Measurements from ENCODE around the gene PARP1.
"Not testable (repeated sequence)": the region's sequence is repeated elsewhere in the genome, so short reads cannot be mapped to it uniquely, and the experiment has no call there.

Gene PARP1

DNA sequence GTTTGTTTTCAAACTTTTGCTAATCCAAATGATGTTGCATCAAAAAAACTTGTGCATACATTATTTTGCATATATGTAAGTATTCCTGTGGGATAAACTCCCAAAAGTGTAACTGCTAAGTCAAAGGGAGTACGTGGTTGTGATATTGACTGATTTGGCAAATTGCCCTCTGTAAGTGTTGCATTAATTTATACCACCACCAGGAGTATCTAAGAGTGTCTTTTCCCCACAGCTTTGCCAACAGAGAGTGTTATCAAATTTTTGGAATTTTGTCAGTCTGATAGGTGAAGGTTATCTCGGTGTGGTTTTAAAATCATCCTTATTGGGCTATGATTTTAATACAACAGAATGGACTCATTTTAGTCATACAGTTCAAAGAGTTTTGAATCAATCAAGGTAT lies 30.1 kb upstream of the PARP1 start:
- H3K4me1 Mint-ChIP-seq = peaks cover under 1% of the 10 kb centered on the region
- CTCF ChIA-PET = interaction anchor here (1.0 kb wide), 1 partner anchor 14 kb away, joined by 5 read pairs; no protein-coding TSS in a partner anchor

DNA sequence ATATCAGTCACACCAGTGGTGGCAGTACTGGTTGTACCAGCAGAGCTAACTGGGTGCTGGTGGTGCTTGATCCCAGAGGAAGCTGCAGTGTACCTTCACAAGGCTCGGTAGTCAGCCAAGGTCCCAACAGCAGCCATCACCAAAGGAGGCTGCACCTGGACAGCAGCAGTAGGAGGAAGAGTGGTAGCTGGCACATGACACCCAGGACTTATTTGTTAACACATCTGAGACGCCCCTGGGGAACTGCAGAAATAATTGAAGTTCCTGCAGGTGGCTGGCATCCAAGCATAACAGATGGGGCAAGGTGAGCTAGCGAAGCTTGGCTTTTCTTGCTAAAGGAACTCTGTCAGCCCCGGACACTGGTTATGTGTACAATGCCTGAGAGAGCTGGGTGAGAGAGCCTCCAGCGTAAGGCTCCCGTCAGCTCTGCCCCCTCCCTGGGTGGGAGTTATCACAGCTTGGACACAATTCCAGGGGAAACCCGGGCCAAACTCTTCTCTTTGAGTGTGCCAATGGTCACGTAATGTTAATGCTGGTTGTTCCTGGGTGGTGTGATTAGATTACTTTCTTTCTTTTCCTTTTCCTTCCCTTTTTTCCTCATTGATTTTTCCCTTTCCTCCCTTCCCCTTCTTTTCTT lies 29.1 kb upstream of the PARP1 start:
- H3K4me3 Mint-ChIP-seq = no peak overlapping the region
- H3K27ac Mint-ChIP-seq = no peak overlapping the region
- no peaks in the 10 kb centered on the region for H3K9me3 Mint-ChIP-seq
- no peak for DNase-seq
- peaks cover 63% of the 10 kb centered on the region for H3K27me3 Mint-ChIP-seq
- no peaks in the 10 kb centered on the region for H3K4me1 Mint-ChIP-seq
- H3K36me3 Mint-ChIP-seq = no peaks in the 10 kb centered on the region
- CTCF ChIA-PET = no interaction called here

More for the DNA sequence above, 30.1 kb upstream of the PARP1 start:
- Mint-ChIP-seq H3K4me3 (no peak overlapping the region), H3K36me3 (no peaks in the 10 kb centered on the region), H3K9me3 (no peaks in the 10 kb centered on the region), H3K27me3 (peaks cover 60% of the 10 kb centered on the region), H3K27ac (no peak overlapping the region)
- no peak for DNase-seq

DNA sequence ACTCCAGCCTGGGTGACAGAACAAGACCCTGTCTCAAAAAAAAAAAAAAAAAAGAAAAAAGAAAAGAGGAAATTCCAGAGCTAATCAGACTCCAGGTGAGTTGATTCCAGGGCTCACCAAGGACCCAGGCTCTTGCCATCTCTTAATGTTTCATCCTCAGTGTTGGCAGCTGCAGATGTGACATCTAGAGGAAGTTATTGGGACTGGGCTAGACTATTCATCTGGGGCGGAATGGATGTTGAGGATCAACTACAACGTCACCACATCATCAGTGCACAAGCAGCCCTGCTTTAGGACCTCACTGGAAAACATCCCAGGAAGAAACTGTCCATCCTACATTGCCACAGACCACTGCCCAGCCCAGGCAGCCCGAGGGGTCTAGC lies 28.6 kb upstream of the PARP1 start:
- Mint-ChIP-seq H3K4me1 (no peaks in the 10 kb centered on the region), H3K36me3 (no peaks in the 10 kb centered on the region), H3K4me3 (no peak overlapping the region), H3K27me3 (peaks cover 58% of the 10 kb centered on the region), H3K9me3 (no peaks in the 10 kb centered on the region), H3K27ac (no peak overlapping the region)
- CTCF ChIA-PET = no interaction called here
- no peak for DNase-seq

DNA sequence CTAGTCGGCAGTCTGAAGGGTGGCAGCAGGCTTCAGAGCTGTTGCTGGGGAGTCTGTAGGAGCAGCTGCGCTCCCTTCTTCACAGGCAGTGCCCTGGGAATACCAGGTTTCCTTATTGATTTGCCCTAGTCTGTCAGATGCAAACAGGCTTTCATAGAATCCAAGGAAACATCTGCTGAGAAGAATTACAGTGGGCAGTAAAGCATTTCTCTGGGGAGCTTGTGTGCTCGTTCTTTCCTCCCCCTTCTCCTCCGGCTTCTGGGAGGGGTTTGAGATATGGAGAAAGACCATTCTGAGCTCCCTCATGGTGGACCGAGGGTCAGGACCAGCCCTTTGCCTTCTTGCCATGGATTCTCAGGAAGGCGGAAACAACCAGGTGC lies 25.4 kb upstream of the PARP1 start:
- CTCF ChIA-PET = interaction anchor here (1.1 to 1.2 kb wide), 2 partner anchors 9 to 25 kb away, joined by 4 read pairs; partner anchors contain the start of gene PARP1
- no peak overlapping the region for H3K4me3 Mint-ChIP-seq
- H3K27ac Mint-ChIP-seq = no peak overlapping the region
- H3K4me1 Mint-ChIP-seq = peaks cover 5% of the 10 kb centered on the region
- H3K36me3 Mint-ChIP-seq = no peaks in the 10 kb centered on the region
- H3K27me3 Mint-ChIP-seq = peaks cover 57% of the 10 kb centered on the region
- no peaks in the 10 kb centered on the region for H3K9me3 Mint-ChIP-seq
- DNase-seq = no peak

DNA sequence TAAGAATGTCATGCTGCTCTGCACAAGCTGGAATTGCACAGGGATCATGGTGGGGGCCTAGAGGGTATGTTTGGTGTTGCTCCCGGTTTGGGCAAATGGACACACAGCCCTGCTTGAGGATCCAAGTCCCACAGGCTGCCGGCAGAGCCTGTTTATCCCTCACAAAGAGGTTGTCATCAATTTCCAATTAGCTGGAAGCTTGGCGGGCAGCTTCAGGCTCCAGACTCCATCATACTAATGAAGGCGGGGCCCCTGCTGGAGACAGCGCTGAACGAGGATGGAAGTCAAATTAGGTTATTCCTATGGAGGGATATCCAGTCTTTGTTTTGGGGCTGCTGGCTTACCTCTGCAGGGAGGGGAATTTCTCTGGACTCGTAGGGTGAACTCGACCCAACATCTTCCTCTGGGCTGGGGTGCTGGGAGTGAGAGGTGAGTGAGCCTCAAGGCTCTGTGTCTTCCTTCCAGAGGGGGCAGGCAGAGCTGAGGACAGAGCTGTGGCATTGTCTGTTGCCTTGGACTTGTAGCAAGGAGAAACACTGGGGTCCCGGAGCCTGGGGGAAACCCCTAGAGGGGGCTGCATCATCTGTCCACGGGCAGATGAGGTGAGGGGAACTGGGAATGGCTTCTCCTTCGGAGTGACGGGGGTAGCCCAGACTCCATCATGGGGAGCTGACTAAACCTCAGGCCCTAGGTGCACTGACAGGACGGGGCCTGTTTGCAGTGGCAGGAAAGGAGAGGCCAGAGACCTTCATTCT lies 24.9 kb upstream of the PARP1 start:
- no peak for DNase-seq
- H3K27ac Mint-ChIP-seq = no peak overlapping the region
- H3K4me3 Mint-ChIP-seq = no peak overlapping the region
- H3K4me1 Mint-ChIP-seq = peaks cover 5% of the 10 kb centered on the region
- no peaks in the 10 kb centered on the region for H3K9me3 Mint-ChIP-seq
- peaks cover 57% of the 10 kb centered on the region for H3K27me3 Mint-ChIP-seq
- no peaks in the 10 kb centered on the region for H3K36me3 Mint-ChIP-seq
- CTCF ChIA-PET = interaction anchor here (1.1 to 1.2 kb wide), 2 partner anchors 8 to 24 kb away, joined by 4 read pairs; partner anchors contain the start of gene PARP1

DNA sequence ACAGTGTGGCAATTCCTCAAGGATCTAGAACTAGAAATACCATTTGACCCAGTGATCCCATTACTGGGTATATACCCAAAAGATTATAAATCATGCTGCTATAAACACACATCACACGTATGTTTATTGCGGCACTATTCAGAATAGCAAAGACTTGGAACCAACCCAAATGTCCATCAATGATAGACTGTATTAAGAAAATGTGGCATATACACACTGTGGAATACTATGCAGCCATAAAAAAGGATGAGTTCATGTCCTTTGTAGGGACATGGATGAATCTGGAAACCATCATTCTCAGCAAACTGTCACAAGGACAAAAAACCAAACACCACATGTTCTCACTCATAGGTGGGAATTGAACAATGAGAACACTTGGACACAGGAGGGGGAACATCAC lies 24.0 kb upstream of the PARP1 start:
- not testable (repeated sequence) for H3K36me3 Mint-ChIP-seq, H3K4me3 Mint-ChIP-seq, DNase-seq, H3K27ac Mint-ChIP-seq, H3K9me3 Mint-ChIP-seq
- Mint-ChIP-seq H3K27me3 (peaks cover 58% of the 10 kb centered on the region), H3K4me1 (peaks cover 11% of the 10 kb centered on the region)
- CTCF ChIA-PET = interaction anchor here (1.1 kb wide), 1 partner anchor 23 kb away, joined by 4 read pairs; the partner anchor contains the start of gene PARP1

DNA sequence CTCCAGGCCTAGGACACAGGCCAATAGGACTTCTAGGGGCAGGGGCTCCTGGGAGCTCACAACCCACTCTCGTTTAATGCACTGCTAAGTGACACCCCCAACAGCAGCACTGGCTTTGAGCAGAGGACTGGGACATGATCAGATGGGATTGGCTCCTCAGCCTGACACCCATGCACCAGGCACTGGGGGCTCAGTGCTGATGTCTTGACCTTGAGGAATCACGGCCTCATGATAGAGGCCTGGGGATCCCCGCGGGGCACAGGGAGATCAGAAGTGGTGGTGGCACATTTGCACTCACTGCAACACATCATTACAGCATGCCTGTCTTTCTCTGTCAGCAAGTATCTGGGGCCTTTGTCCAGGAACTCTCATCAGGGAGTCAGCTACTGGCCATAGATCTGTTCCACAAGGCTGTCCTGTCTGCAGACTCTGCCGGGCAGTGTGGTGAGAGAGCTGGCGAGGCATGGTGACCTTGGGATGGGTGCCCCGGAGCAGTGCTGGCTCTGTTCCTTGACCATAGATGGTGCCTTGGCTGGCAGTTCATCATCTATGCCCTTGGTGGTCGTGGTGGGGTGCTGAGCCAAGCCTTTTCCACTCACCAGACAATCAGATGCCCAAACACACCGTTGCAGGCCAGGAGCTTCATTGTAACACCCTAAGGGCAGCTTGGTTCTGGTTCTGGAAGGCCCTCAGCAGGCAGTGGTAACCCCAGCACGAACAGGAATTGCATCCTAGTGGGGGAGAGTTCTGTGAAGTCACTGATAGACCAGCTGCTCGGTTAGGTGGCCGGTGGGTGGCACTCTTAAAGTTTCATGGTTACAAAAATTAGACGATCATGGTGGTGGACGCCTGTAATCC lies 22.2 kb upstream of the PARP1 start:
- H3K36me3 Mint-ChIP-seq = no peaks in the 10 kb centered on the region

DNA sequence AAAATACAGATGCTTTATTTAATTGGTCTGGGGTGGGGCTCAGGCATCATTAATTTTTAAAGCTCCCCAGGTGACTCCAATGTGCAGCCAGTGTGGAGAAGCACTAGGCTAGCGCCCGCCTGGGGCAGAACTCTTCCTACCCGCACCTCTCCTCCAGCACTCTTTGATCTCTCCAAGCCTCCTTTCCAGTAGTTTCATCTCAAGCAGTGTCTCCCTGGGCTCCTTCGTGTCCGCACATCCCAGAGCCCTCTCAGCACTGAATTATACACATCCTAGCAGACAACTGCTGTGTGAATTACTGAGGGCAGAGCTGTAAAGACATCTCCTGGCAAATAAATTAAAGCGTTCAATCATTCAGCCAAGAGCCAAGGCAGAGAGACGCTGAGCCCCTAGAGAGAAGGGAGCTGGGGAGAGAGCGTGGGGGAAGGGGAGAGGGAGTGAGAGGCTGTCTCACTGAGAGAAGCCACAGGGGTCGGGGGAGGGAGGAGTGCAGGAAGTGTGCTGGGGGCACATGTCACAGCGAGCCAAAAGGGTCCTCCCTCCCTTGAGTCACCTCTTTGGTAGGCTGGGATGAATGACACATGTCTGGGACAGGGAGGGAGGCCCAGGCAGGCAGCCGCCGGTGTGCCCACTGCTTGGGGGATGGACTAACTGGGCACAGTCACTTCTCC lies 21.0 kb upstream of the PARP1 start:
- H3K36me3 Mint-ChIP-seq = no peaks in the 10 kb centered on the region
- H3K4me3 Mint-ChIP-seq = no peak overlapping the region
- CTCF ChIA-PET = interaction anchor here (1.2 to 1.6 kb wide), 2 partner anchors 21 to 180 kb away, joined by 3 to 5 read pairs; no protein-coding TSS in a partner anchor
- H3K27me3 Mint-ChIP-seq = peaks cover 42% of the 10 kb centered on the region
- no peak for DNase-seq
- no peak overlapping the region for H3K27ac Mint-ChIP-seq
- H3K4me1 Mint-ChIP-seq = peaks cover 24% of the 10 kb centered on the region
- H3K9me3 Mint-ChIP-seq = no peaks in the 10 kb centered on the region

More for the DNA sequence above, 22.2 kb upstream of the PARP1 start:
- H3K27me3 Mint-ChIP-seq = peaks cover 43% of the 10 kb centered on the region
- peaks cover 21% of the 10 kb centered on the region for H3K4me1 Mint-ChIP-seq
- no peak overlapping the region for H3K4me3 Mint-ChIP-seq
- no peak for DNase-seq
- no peaks in the 10 kb centered on the region for H3K9me3 Mint-ChIP-seq
- H3K27ac Mint-ChIP-seq = no peak overlapping the region
- CTCF ChIA-PET = interaction anchor here (1.0 kb wide), 2 partner anchors 10 to 15 kb away, joined by 3 to 4 read pairs; no protein-coding TSS in a partner anchor

DNA sequence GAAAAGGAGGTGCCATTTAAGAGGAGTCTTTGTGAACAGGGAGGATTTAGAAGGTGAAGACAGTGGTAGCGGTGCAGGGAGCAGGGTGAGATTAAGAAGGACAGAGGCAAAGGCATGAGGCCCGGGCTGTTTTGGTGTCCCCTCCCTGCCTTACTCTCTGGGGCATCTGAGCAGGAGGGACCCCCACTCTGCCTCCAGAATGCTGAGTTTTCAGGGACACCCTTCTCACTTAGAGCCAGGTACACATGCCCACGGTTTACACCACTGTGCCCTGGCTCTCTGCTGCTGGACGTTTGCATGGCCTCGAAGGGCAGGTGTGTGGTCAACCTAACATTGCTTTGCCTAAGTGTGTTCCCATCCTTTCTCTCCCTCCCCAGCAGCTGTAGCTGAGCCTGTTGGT lies 20.5 kb upstream of the PARP1 start:
- no peaks in the 10 kb centered on the region for H3K36me3 Mint-ChIP-seq
- CTCF ChIA-PET = interaction anchor here (1.2 to 1.6 kb wide), 2 partner anchors 20 to 181 kb away, joined by 3 to 5 read pairs; no protein-coding TSS in a partner anchor
- H3K4me3 Mint-ChIP-seq = no peak overlapping the region
- no peaks in the 10 kb centered on the region for H3K9me3 Mint-ChIP-seq
- DNase-seq = no peak
- H3K27me3 Mint-ChIP-seq = peaks cover 41% of the 10 kb centered on the region
- H3K4me1 Mint-ChIP-seq = peaks cover 25% of the 10 kb centered on the region
- no peak overlapping the region for H3K27ac Mint-ChIP-seq

DNA sequence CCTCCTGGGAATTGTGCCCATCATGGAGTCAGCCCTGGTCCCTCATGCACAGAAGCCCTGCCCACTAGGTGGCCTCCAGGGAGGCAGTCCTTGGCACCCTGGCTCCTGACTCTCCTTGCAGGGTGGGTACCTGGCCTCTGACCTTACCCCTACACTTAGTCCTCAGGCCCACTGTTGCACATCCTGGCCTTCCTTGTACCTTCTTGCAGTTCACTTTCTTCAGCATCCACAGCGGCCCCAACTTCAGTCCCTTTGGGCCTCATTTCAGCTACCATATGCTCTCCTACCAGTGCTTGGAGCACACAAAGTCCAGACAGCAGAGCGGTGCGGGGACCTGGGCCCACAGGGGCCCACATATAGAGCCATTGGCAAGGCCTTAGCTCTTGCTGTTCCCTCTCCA lies 19.2 kb upstream of the PARP1 start:
- H3K27ac Mint-ChIP-seq = peak overlapping the region; percentile 76
- CTCF ChIA-PET = no interaction called here

DNA sequence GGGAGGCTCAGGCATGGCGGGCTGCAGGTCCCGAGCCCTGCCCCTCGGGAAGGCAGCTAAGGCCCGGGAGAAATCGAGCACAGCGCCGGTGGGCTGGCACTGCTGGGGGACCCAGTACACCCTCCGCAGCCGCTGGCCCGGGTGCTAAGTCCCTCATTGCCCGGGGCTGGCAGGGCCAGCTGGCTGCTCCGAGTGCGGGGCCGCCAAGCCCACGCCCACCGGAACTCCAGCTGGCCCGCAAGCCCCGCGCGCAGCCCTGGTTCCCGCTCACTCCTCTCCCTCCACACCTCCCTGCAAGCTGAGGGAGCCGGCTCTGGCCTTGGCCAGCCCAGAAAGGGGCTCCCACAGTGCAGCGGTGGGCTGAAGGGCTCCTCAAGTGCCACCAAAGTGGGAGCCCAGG lies 18.5 kb upstream of the PARP1 start:
- peaks cover 34% of the 10 kb centered on the region for H3K27me3 Mint-ChIP-seq
- H3K4me1 Mint-ChIP-seq = peaks cover 25% of the 10 kb centered on the region
- DNase-seq, H3K27ac Mint-ChIP-seq, H3K36me3 Mint-ChIP-seq, H3K4me3 Mint-ChIP-seq, H3K9me3 Mint-ChIP-seq: not testable (repeated sequence)
- CTCF ChIA-PET = interaction anchor here (0.9 to 3.6 kb wide), 5 partner anchors 9 to 301 kb away, joined by 3 to 17 read pairs (median 11); partner anchors contain the start of genes PARP1 and STUM

More for the DNA sequence above, 19.2 kb upstream of the PARP1 start:
- DNase-seq = no peak
- Mint-ChIP-seq H3K9me3 (no peaks in the 10 kb centered on the region), H3K4me3 (no peak overlapping the region), H3K27me3 (peaks cover 34% of the 10 kb centered on the region), H3K4me1 (peaks cover 25% of the 10 kb centered on the region), H3K36me3 (no peaks in the 10 kb centered on the region)

DNA sequence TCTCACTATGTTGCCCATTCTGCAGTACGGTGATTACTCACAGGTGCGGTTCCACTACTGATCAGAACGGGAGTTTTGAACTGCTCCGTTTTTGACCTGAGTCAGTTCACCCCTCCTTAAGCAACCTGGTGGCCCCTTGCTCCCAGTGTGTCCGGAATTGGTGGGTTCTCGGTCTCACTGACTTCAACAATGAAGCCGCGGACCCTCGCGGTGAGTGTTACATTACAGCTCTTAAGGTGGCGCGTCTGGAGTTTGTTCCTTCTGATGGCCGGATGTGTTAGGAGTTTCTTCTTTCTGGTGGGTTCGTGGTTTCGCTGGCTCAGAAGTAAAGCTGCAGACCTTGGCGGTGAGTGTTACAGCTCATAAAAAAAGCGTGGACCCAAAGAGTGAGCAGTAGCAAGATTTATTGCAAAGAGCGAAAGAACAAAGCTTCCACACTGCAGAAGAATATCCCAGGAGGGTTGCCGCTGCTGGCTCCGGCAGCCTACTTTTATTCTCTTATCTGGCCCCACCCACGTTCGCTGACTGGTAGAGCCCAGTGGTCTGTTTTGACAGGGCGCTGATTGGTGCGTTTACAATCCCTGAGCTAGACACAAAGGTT lies 17.6 kb upstream of the PARP1 start:
- Mint-ChIP-seq H3K36me3 (no peaks in the 10 kb centered on the region), H3K27me3 (peaks cover 38% of the 10 kb centered on the region), H3K27ac (peak overlapping the region; percentile 75), H3K9me3 (no peaks in the 10 kb centered on the region), H3K4me1 (peaks cover 25% of the 10 kb centered on the region), H3K4me3 (peak overlapping the region; percentile 57)
- CTCF ChIA-PET = interaction anchor here (0.9 to 3.6 kb wide), 6 partner anchors 10 to 300 kb away, joined by 3 to 20 read pairs (median 11); partner anchors contain the start of genes PARP1 and STUM
- peak; percentile 64 for DNase-seq

DNA sequence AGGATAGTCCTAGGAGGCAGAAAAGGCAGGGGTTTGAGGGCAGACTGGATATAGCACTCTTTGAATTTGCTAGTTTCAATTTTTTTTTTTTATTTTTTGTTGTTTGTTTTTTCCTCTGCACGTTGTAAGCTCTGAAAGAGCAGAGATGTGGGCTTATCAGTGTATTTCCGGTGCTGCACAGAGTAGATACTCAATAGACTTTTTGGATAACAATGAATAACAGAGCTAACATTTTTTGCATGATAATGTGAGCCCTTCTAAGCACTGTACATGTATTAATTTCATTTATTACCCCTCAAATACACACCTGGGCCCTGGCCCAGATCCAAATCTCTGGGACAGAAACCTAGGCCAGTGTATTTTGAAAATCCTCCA lies 17.1 kb upstream of the PARP1 start:
- no peaks in the 10 kb centered on the region for H3K9me3 Mint-ChIP-seq
- H3K27me3 Mint-ChIP-seq = peaks cover 38% of the 10 kb centered on the region
- no peaks in the 10 kb centered on the region for H3K36me3 Mint-ChIP-seq
- H3K4me1 Mint-ChIP-seq = peaks cover 25% of the 10 kb centered on the region
- no peak overlapping the region for H3K27ac Mint-ChIP-seq
- DNase-seq = no peak
- H3K4me3 Mint-ChIP-seq = no peak overlapping the region
- CTCF ChIA-PET = interaction anchor here (1.3 to 3.6 kb wide), 9 partner anchors 8 to 300 kb away, joined by 3 to 20 read pairs (median 5); partner anchors contain the start of genes PARP1 and STUM

Data from activated naive CD4-positive, alpha-beta T cell treated with anti-CD3 and anti-CD28 coated beads, Interleukin-2, amount 10 ng/mL, durations not matched to agents 7 days and 5 days (primary cell).